GM12873 (cell line): ENCODE results near the gene U2AF1L4.

Source experiments
- TF ChIP-seq, protein P1 (sequence below): IDR thresholded peaks from 2 replicates; pipeline ENCODE4 v1.5.1; 2012; ENCODE audit warnings: low read depth, mild to moderate bottlenecking, moderate library complexity, low read length, control low read depth; ENCODE audit not compliant: insufficient read depth; ENCODE audit errors: missing control alignments

Gene U2AF1L4

DNA sequence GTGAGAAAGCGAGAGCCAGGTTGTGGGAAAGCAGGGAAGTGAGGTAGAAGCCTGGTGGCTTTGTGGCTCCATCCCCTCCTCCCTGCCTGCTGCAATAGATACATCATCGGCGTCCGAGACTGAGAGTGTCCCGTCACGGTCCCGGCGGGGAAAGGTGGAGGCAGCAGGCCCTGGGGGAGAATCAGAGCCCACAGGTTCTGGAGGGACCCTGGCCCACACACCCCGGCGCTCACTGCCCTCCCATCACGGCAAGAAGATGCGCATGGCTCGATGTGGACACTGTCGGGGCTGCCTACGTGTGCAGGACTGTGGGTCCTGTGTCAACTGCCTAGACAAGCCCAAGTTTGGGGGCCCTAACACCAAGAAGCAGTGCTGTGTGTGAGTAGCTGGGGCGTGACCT lies 22.3 kb downstream of the U2AF1L4 start:
- TF ChIP-seq, protein P1, sequence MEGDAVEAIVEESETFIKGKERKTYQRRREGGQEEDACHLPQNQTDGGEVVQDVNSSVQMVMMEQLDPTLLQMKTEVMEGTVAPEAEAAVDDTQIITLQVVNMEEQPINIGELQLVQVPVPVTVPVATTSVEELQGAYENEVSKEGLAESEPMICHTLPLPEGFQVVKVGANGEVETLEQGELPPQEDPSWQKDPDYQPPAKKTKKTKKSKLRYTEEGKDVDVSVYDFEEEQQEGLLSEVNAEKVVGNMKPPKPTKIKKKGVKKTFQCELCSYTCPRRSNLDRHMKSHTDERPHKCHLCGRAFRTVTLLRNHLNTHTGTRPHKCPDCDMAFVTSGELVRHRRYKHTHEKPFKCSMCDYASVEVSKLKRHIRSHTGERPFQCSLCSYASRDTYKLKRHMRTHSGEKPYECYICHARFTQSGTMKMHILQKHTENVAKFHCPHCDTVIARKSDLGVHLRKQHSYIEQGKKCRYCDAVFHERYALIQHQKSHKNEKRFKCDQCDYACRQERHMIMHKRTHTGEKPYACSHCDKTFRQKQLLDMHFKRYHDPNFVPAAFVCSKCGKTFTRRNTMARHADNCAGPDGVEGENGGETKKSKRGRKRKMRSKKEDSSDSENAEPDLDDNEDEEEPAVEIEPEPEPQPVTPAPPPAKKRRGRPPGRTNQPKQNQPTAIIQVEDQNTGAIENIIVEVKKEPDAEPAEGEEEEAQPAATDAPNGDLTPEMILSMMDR = no peak

DNA sequence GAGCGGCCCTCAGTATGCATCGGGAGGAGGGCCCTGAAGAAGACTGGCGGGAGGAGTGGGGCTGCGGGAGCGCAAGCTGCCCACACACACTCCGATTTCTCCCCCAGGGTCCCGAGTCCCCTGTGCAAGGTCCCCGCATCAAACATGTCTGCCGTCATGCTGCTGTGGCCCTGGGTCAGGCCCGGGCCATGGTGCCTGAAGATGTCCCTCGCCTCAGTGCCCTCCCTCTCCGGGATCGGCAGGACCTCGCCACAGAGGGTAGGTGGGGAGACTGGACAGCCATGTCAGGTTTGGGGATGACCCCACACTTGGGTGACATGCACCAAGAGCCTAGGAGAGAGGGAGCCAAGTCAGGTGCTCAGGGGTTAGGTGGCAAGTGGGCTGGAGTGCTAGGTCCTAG lies 22.8 kb downstream of the U2AF1L4 start:
- TF ChIP-seq, protein P1 = no peak

DNA sequence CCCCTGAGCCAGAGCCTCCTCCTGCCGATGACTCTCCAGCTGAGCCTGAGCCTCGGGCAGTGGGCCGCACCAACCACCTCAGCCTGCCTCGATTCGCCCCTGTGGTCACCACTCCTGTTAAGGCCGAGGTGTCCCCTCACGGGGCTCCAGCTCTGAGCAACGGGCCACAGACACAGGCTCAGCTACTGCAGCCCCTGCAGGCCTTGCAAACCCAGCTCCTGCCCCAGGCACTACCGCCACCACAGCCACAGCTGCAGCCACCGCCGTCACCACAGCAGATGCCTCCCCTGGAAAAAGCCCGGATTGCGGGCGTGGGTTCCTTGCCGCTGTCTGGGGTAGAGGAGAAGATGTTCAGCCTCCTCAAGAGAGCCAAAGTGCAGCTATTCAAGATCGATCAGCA lies 23.8 kb downstream of the U2AF1L4 start:
- TF ChIP-seq, protein P1 = no peak

DNA sequence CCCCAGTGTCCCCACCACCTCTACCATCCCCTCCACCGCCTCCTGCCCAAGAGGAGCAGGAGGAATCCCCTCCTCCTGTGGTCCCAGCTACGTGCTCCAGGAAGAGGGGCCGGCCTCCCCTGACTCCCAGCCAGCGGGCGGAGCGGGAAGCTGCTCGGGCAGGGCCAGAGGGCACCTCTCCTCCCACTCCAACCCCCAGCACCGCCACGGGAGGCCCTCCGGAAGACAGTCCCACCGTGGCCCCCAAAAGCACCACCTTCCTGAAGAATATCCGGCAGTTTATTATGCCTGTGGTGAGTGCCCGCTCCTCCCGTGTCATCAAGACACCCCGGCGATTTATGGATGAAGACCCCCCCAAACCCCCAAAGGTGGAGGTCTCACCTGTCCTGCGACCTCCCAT lies 24.6 kb downstream of the U2AF1L4 start:
- TF ChIP-seq, protein P1 = no peak

DNA sequence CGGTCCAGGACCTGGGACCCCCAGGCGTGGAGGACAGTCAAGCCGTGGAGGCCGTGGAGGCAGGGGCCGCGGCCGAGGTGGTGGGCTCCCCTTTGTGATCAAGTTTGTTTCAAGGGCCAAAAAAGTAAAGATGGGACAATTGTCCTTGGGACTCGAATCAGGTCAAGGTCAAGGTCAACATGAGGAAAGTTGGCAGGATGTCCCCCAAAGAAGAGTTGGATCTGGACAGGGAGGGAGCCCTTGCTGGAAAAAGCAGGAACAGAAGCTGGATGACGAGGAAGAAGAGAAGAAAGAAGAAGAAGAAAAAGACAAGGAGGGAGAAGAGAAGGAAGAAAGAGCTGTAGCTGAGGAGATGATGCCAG lies 25.1 kb downstream of the U2AF1L4 start:
- TF ChIP-seq, protein P1 = no peak

DNA sequence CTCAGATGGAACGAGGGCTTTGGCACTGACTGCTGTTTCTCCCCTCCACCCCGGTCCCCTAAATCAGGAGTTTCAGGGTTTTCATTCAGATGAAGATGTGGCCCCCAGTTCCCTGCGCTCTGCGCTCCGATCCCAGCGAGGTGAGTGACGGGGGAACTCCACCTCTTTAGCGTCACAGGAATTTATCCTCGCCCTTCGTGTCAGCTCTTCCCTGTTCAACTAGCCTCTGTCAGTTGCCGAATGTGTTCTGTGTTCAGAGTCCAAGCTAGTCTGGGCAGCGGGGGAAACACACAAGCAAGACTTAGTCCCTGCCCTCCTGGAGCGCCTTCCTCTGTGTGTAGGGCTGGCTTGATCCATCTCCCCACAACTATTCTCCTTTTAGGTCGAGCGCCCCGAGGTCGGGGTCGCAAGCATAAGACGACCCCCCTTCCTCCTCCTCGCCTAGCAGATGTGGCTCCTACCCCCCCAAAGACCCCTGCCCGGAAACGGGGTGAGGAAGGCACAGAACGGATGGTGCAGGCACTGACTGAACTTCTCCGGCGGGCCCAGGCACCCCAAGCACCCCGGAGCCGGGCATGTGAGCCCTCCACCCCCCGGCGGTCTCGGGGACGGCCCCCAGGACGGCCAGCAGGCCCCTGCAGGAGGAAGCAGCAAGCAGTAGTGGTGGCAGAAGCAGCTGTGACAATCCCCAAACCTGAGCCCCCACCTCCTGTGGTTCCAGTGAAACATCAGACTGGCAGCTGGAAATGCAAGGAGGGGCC lies 25.6 kb downstream of the U2AF1L4 start:
- TF ChIP-seq, protein P1 = no peak

DNA sequence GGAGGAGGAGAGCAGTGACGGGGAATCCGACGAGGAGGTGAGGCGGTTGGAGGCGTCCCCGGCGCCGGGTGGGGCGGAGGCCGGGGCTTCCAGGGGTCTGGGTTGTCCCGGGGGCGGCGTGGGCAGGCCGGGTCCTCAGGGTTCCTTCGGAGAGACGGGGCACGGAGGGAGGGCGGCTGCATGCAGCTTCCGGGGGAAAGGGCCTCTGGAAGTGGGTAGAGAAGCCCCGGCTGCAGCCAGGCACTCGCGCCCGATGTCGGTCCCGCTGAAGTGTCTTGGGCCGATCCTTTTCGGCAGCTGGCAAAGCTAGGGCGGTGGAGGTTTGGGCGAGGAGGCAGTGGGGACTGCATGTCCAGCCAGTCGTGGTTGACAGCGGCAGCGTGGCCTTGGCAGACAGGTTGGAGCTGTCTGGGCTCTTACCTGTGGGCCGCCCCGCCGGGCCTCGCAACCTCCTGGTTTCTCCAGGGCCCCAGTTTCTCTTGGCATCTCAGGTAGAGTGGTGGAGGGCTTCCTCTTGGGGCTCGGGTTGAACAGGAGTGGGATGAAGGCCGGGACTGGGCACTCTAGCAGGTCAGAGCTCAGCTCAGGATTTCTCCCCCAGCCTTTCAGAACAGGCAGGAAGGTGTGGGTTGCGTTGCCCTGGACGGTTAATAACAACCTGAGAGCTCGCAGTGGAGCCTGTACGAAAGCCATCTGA lies 26.7 kb downstream of the U2AF1L4 start:
- TF ChIP-seq, protein P1 = no peak
